Measurements from ENCODE around the gene RPP21.
"Not testable (repeated sequence)": the region's sequence is repeated elsewhere in the genome, so short reads cannot be mapped to it uniquely, and the experiment has no call there.

The RPP21 gene

GRCh38 chr6:30348957-30349356 is 4.0 kb downstream of the RPP21 start:
- peaks cover 9% of the 10 kb centered on the region for H3K27me3 Mint-ChIP-seq
- DNase-seq (no peak), ATAC-seq (no peak)
- H3K4me3 Mint-ChIP-seq, result no peak overlapping the region
- no peaks in the 10 kb centered on the region for H3K9me3 Mint-ChIP-seq
- peaks cover 5% of the 10 kb centered on the region for H3K36me3 Mint-ChIP-seq (ENCODE audit: low read depth)
- H3K4me1 Mint-ChIP-seq, result peaks cover 41% of the 10 kb centered on the region
- no peak overlapping the region for H3K27ac Mint-ChIP-seq

DNA sequence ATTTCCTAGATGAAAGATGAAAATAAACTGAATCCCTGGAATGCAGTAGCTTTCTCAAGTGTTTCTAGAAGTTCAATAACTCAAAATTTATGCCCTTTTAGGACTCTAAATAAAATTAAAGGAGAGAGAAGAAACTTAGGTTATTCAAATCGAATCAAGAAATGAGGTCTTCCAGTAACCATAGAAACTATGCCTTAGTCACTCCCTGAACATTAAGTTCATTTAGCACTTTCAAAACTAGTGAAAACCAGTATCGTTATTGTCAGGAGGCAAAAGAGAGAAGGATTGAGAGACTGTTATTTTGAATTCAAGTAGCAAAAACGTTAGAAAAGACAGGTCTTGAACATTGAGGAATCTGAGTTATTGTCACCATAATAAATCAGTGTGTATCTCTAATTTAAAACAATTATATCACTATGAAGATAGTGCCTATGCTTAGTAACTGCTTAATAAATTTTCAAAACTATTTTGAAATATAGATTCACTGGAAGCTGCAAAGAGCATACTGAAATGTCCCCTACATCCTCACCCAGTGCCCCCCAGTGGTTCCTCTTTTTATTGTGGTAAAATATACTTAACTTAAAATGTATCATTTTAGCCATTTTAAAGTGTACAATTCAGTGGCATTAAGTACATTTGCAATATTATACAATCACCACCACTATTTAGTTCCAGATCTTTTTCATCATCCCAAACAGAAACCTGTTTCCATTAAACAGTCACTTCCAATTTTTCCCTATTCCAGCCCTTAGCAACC is 4.6 kb downstream of the RPP21 start:
- ATAC-seq (no peak), DNase-seq (no peak)
- no peak overlapping the region for H3K4me3 Mint-ChIP-seq
- H3K27me3 Mint-ChIP-seq, result peaks cover 9% of the 10 kb centered on the region
- no peaks in the 10 kb centered on the region for H3K9me3 Mint-ChIP-seq
- H3K27ac Mint-ChIP-seq, result no peak overlapping the region
- peaks cover 5% of the 10 kb centered on the region for H3K36me3 Mint-ChIP-seq (ENCODE audit: low read depth)
- peaks cover 34% of the 10 kb centered on the region for H3K4me1 Mint-ChIP-seq

GRCh38 chr6:30350524-30350923 is 5.6 kb downstream of the RPP21 start:
- Mint-ChIP-seq H3K4me1 (peaks cover 31% of the 10 kb centered on the region), H3K27me3 (peaks cover 13% of the 10 kb centered on the region), H3K27ac (no peak overlapping the region), H3K9me3 (no peaks in the 10 kb centered on the region), H3K4me3 (no peak overlapping the region), H3K36me3 (ENCODE audit: low read depth) (peaks cover 5% of the 10 kb centered on the region)
- DNase-seq, result no peak
- peak; percentile 23 for ATAC-seq

- no peak for DNase-seq
- no peak overlapping the region for H3K4me3 Mint-ChIP-seq
- ATAC-seq, result no peak
- no peaks in the 10 kb centered on the region for H3K36me3 Mint-ChIP-seq (ENCODE audit: low read depth)
- no peaks in the 10 kb centered on the region for H3K9me3 Mint-ChIP-seq
- H3K27ac Mint-ChIP-seq, result no peak overlapping the region
- H3K27me3 Mint-ChIP-seq, result peaks cover 23% of the 10 kb centered on the region
- peaks cover 23% of the 10 kb centered on the region for H3K4me1 Mint-ChIP-seq
These were observed 7.6 kb downstream of the RPP21 start for GRCh38 chr6:30352550-30352949.

GRCh38 chr6:30355281-30355680 is 10.3 kb downstream of the RPP21 start:
- ATAC-seq, result no peak
- Mint-ChIP-seq H3K9me3 (no peaks in the 10 kb centered on the region), H3K36me3 (ENCODE audit: low read depth) (no peaks in the 10 kb centered on the region), H3K27ac (no peak overlapping the region), H3K27me3 (peaks cover 44% of the 10 kb centered on the region), H3K4me1 (peaks cover 10% of the 10 kb centered on the region), H3K4me3 (no peak overlapping the region)
- no peak for DNase-seq

DNA sequence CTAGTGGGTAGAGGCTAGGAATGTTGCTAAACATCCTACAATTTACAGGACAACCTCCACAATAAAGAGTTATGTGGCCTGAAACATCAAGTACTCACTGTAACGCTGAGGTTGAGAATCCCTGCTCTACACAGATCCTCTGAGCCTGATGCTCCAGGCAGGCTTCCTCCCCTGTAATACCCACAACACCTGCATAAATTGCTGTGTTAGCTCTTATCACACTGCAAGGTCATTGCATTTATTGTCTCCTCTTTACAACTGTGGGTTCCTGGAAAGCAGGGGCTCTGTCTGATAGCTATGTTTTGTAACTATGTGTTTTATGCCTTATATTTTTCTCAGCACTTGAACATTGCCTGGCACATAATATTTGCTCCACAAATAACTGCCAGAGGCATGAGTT is 11.6 kb downstream of the RPP21 start:
- Mint-ChIP-seq H3K36me3 (ENCODE audit: low read depth) (no peaks in the 10 kb centered on the region), H3K27me3 (peaks cover 53% of the 10 kb centered on the region), H3K4me3 (no peak overlapping the region), H3K9me3 (no peaks in the 10 kb centered on the region), H3K27ac (no peak overlapping the region), H3K4me1 (peaks cover 8% of the 10 kb centered on the region)
- no peak for ATAC-seq
- no peak for DNase-seq

DNA sequence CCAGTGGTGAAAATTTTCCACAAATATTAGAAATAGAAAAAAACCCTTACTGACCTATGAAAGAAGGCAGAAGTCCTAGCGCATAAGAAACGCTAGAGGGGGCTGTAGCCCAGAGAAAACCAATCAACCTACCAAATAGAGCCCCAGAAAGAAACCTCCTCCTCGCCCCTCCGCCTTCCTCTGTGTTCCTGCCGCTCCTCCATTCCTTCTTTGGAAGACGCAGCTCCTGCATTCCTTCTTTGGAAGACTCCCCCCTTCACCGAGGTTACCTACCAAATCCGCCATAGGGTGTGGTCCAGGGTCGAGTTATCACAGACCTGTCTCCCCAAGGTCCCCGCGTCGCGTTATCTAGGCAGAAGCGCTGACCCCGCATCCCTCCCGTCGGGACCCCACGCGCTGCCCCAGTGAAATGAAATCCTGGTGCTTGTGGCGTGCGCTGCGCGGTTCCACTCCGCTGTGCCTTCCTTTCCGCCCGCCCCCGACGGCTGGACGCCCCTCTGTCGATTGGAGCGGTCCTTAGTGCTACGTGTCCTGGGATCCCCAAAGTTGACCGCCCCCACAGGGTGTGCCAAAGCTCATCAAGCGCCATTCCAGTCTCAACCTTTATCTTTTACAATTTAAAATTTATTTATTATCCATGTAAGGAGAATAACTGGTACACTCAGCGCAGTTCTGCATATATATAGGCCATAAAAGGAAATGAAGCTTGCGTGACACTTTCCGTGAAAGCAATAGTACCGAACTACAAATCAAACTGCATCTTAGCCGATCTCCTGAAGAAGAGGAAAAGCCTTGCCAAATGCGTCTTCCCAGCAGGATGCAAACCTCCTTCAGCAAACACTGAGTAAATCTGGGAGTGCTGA is 13.0 kb downstream of the RPP21 start:
- ATAC-seq (peak; percentile 52), DNase-seq (peak; percentile 52)
- Mint-ChIP-seq H3K27ac (no peak overlapping the region), H3K4me3 (peak overlapping the region; percentile 78), H3K27me3 (peaks cover 53% of the 10 kb centered on the region), H3K9me3 (peaks cover 4% of the 10 kb centered on the region), H3K4me1 (peaks cover 4% of the 10 kb centered on the region), H3K36me3 (ENCODE audit: low read depth) (no peaks in the 10 kb centered on the region)

GRCh38 chr6:30359276-30359675 is 14.3 kb downstream of the RPP21 start:
- Mint-ChIP-seq H3K27me3 (peaks cover 59% of the 10 kb centered on the region), H3K36me3 (ENCODE audit: low read depth) (no peaks in the 10 kb centered on the region), H3K4me3 (no peak overlapping the region), H3K4me1 (peaks cover 4% of the 10 kb centered on the region), H3K9me3 (peaks cover 4% of the 10 kb centered on the region), H3K27ac (no peak overlapping the region)
- DNase-seq (no peak), ATAC-seq (no peak)

DNA sequence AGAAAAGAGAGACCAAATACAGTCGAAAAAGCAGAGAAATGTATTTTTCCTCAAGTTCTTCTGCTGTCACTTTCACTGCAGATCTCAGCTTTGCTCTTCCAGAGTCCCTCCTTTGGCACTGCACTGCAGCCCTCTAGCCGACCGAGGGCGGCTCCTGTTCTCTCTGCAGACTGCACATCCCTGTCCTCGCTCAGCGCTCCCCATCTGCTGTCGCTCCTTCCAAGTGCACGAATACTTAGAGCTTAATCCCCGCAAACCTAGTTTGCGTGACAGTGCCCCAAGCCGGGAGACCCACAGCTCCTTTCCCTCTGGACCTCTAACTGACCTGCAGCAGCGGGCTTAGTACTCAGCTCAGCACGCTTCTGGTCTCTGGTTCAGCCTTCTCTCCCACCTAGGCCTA is 15.2 kb downstream of the RPP21 start:
- DNase-seq, result no peak
- Mint-ChIP-seq H3K4me3 (no peak overlapping the region), H3K9me3 (peaks cover 4% of the 10 kb centered on the region), H3K4me1 (peaks cover 4% of the 10 kb centered on the region), H3K27ac (no peak overlapping the region), H3K36me3 (ENCODE audit: low read depth) (no peaks in the 10 kb centered on the region), H3K27me3 (peaks cover 63% of the 10 kb centered on the region)
- ATAC-seq, result no peak

- peaks cover 72% of the 10 kb centered on the region for H3K27me3 Mint-ChIP-seq
- no peak overlapping the region for H3K27ac Mint-ChIP-seq
- peaks cover 4% of the 10 kb centered on the region for H3K4me1 Mint-ChIP-seq
- ATAC-seq (no peak), DNase-seq (no peak)
- H3K36me3 Mint-ChIP-seq (ENCODE audit: low read depth), result no peaks in the 10 kb centered on the region
- no peak overlapping the region for H3K4me3 Mint-ChIP-seq
- H3K9me3 Mint-ChIP-seq, result peaks cover 4% of the 10 kb centered on the region
These were observed 16.7 kb downstream of the RPP21 start for GRCh38 chr6:30361661-30362060.

DNA sequence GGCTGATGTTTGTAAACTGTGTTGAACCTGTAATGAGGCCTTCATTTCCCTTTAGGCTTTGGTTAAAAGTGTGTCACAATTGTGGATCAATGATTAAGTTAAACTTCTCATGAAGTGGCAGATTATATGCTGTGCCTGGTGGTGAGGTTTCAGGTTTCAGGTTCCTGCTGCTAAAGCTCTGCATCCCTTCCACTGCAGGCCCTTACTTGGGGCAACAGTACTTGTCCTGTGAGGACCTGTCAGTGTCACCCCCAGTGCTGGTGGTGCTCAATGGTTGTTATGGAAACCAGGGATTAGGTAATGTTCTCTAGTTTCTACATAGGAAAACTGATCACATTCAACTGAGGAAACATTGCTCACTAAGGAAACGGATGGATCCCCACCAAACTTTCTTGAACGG is 18.5 kb downstream of the RPP21 start:
- DNase-seq (no peak), ATAC-seq (no peak)
- no peak overlapping the region for H3K27ac Mint-ChIP-seq
- H3K4me1 Mint-ChIP-seq, result no peaks in the 10 kb centered on the region
- H3K4me3 Mint-ChIP-seq, result no peak overlapping the region
- H3K9me3 Mint-ChIP-seq, result peaks cover 4% of the 10 kb centered on the region
- H3K27me3 Mint-ChIP-seq, result peaks cover 62% of the 10 kb centered on the region
- no peaks in the 10 kb centered on the region for H3K36me3 Mint-ChIP-seq (ENCODE audit: low read depth)

DNA sequence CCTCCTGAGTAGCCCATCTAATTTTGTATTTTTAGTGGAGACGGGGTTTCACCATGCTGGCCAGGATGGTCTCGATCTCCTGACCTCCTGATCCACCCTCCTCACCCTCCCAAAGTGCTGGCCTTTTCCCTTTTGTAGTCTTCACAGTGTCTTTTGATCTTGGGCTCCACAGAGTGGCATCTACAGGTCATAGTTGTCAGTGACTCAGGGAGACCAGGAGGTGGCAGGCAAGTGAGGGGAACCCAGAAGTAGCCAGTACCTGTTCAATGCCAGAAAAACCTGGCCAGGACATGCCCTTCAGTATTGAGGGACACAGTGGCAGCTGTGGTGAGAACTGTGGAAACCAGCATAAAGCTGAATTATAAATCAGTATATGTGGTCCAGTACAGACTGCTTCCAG is 19.6 kb downstream of the RPP21 start:
- Mint-ChIP-seq H3K36me3 (ENCODE audit: low read depth) (no peaks in the 10 kb centered on the region), H3K4me3 (no peak overlapping the region), H3K9me3 (peaks cover 4% of the 10 kb centered on the region), H3K27ac (no peak overlapping the region), H3K4me1 (no peaks in the 10 kb centered on the region), H3K27me3 (peaks cover 56% of the 10 kb centered on the region)
- ATAC-seq (no peak), DNase-seq (no peak)

GRCh38 chr6:30369280-30369679 is 24.3 kb downstream of the RPP21 start:
- H3K9me3 Mint-ChIP-seq; H3K36me3 Mint-ChIP-seq (ENCODE audit: low read depth); H3K4me1 Mint-ChIP-seq; ATAC-seq; H3K27ac Mint-ChIP-seq; H3K4me3 Mint-ChIP-seq; DNase-seq: not testable (repeated sequence)
- H3K27me3 Mint-ChIP-seq, result peaks cover 29% of the 10 kb centered on the region

DNA sequence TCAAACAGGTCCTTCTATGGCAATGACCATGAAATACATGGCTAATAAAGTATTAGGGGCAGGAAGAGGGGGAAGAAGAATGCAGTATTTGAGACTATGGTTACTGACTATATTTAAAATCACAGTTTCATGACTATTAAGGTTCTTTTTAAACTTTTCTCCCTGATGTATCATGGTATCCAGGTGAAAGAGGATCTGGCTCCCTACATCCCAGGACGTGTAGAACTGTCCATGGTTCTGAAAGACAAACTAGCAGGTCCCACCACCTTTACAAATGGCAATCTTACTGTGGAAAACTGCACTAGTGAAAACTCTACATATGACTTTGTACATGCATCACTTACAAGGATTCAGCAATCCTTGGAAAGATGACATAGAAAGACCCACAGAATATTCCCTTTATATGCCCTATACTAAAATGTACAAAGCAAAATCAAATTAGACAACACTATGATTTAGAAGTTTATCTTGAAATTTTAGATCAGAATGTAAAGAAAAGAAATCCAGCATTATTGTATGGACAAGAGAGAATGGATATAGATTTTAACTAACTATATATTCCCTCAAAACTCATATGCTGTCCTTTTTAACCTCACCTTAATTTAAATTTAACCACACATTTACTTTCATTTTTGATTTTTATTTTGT is 33.5 kb downstream of the RPP21 start:
- no peak for DNase-seq
- H3K27ac Mint-ChIP-seq, result no peak overlapping the region
- H3K36me3 Mint-ChIP-seq (ENCODE audit: low read depth), result no peaks in the 10 kb centered on the region
- no peak for ATAC-seq
- no peaks in the 10 kb centered on the region for H3K9me3 Mint-ChIP-seq
- no peaks in the 10 kb centered on the region for H3K4me1 Mint-ChIP-seq
- H3K4me3 Mint-ChIP-seq, result no peak overlapping the region
- H3K27me3 Mint-ChIP-seq, result peaks cover 42% of the 10 kb centered on the region

GRCh38 chr6:30380464-30380863 is 35.5 kb downstream of the RPP21 start:
- Mint-ChIP-seq H3K9me3 (no peaks in the 10 kb centered on the region), H3K4me1 (no peaks in the 10 kb centered on the region), H3K36me3 (ENCODE audit: low read depth) (no peaks in the 10 kb centered on the region), H3K4me3 (no peak overlapping the region), H3K27me3 (peaks cover 48% of the 10 kb centered on the region), H3K27ac (no peak overlapping the region)
- DNase-seq (no peak), ATAC-seq (no peak)
